Regular cardiac myocyte (primary cell): ENCODE measurements around the gene CBL. TPM values are rescaled to one million over a fixed set of nuclear protein-coding genes. Genes with fewer than 3 reads are reported as not detected.

Experiments
- total RNA-seq: library from RNA; depleted of rRNA; stranded (reverse); fragments of >200 nt; gene quantifications from 2 replicates; pipeline ENCODE4 v1.2.3, GENCODE V29; 2014

Gene CBL
- 5.6 and 7.1 TPM in 2 replicates for total RNA-seq

DNA sequence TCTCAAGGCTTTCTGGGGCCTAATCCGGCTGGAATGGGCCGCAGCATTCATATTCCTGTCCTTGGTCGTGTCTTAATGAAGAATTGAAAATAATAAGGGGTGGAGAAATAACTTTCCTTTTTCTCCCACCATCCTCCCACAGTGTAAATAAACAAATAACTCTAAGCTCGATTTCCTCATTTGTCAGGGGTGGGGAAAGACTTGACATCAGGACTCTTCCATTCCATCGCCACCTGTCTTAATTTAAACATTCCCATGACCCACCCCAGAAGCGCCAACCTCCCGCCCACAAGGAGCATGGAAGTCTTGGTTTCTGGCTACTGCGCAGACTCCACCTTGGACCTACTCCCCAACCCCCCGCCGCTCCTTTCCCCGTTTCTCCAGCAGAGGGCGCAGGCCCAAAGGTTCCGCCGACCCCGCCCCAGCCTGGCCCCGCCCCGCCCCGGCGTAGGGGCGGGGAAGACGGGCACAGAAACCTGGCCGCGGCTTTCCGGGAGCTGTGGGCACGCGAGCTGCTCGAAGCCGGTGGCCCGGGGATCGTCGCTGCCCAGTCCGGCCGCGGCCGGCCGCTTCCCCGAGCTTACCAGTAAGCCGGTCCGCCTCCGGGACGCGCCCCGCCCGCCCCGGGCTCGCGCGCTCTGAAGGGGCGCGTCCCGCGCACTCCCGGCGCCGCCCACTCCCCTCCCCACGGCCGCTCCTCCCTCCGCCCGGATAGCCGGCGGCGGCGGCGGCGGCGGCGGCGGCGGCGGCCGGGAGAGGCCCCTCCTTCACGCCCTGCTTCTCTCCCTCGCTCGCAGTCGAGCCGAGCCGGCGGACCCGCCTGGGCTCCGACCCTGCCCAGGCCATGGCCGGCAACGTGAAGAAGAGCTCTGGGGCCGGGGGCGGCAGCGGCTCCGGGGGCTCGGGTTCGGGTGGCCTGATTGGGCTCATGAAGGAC lies at the start of gene CBL:
Gene CBL (plus strand): TSS at position 766 of the 937 bp plus-strand sequence. CDS start 79 bp downstream, at position 845.

DNA sequence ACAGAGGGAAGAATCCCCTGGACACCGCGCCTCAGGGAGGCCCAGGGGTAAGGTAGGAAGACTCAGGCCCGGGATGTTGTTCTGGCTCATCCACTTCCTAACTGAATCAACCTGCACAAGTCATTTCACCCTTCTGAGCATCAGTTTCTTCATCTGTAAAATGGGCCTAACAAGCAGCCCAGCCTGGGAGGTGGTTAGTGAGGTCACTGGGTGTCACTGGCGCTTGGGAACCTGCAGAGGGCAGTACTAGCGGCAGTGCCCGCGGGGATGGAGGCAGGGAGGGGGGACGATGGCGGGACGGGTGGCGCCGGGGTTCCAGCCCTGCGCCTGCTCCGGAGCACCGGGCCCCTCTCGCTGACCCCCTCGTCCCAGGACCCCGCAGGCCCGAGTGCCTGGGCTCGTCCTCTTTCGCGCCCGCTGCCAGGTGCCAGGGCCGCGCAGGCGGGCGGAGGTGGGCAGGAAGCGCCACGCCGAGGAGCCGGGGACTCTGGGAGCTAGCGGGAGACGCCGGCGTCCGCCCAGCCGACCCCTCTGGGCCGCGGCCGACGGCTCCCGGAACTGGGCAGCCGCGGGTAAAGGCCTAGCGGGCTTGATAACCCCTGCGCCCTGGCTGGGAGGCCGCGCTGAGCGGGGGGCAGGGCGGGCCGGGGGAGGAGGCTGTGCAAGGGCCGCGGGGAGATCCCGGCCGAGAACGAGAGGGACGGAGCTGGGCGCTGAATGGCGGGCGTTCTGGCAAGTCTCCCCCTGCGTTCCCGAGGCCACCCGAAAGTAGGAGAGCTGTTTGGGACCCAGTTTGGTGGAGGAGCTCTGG lies 37.5 kb upstream of the CBL start, which contains the start of gene NLRX1:
Gene NLRX1 (plus strand): TSS at position 255 of the 811 bp plus-strand sequence. CDS start 2,679 bp downstream, outside the sequence.

DNA sequence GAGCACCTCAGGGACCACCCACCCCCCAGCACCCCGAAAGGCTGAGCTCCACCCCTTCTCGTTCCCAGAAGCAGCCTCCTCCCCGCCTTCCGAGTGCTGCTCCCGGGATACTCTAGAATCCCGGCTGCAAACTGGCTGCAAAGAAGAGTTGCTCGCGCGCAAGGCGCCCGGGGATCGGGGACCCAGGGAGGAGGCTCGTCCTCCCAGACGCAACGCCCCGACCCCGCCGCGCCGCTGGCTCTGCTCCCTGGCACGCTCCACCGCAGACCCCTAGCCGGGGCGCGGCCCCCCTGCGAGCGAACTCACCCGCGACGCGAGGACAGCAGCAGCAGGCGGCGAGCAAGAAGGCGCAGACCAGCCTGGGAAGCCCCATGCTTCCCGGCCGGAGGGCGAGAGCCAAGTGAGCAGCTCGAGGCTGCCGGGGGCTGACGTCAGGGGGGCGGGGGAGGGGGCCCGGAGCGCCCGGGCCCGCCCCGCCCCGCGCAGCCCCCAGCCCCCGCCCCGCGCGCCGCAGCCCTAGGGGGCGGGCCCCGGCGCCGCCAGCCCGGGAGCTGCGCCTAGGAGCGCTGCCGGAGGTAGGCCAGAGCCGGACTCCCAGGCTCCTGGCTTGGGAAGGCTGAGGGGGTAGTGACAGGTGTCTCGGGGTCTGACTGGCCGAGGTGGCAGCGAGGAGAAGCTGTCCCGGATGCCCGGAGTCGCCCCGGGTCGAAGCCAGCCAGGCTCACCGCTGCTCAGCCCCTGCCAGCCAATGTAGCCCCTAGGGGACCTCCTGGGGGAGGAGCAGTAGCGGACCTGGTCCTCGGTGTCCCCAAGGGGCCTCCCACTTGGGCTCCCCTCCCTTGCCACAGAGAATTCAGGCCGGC lies 110.8 kb downstream of the CBL start, which contains the start of gene MCAM:
Gene MCAM (minus strand): TSS at position 402 of the 863 bp plus-strand sequence. CDS start 29 bp downstream, at position 373.

DNA sequence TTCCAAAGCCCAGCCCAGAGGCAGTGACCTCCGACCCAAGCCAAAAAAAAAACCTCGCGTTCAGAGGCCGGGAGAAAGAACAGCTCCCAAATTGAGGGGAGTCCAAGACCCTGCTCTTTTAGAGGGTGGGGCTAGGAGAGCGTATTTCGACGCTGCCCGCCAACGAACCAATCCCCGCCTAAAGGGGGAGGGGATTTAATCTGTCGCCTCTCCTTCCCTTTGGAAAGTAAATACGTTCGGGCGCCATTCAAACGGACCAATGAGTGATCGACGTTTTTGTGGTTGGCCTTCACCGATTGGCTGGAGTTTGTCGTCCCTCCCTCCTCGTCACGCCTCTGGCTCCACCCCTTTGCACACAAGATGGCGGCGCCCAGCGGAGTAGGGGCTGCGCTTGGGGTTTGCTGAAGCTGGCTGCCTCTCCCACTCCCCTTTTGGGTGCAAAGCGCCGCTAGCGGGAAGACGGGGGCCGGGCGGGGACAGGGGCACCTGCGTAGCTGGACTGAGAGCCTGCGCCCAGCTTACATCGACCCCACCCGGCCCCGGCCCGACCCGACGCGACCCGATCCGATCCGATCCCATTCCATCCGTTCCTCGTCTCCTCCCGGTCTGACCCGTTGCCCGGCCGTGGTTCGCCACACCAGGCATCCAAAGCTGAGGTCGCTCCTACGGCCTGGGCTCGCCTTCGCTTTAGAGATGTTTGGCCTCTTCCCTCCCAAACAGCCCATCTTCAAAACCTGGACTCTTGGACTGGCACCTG lies 128.2 kb downstream of the CBL start, which contains the start of gene RNF26:
Gene RNF26 (plus strand): TSS at position 354 of the 757 bp plus-strand sequence. CDS start 596 bp downstream, outside the sequence.

DNA sequence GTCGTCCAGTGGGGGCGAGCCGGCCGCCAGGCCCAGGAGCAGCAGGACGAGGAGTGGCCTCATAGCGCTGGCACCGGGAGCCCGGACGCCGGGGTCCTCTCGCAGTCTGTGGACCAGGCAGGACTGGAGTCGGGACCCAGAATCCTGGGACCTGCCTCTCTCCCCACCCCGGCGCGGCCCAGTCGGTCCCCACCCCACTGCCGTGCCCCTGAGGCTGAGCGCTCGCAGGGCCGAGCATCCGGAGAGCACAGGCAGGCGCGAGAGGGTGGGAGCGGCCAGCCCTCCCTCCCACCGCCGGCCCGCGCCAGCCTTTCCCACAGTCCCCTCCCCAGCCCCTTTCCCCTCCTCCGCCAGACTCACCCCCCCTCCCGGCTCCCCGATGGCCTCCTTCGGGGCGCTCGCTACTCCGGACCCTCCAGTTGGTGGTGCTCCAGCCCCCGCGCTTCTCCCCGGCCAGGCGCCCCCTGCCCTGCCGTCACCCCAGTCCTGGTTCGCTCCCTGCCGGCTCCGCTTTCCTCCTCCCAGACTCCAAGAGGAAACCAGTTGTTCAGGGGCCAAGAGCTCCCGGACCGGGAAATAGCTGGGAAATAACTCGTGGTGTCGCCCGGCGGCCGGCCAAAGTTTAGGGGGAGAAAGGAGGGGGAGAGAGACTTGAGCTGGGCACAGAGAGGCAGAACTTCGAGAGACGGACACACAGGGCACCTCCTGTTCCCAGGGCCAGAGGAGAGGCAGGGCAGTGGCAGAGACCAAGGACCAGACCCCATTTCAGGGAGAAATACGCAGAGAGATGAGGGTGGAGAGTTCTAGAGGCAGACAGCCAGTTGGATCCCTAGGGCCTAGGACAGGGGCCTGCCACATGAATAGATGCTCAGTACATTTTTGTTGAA lies 134.4 kb downstream of the CBL start, which contains the start of gene C1QTNF5:
Gene C1QTNF5 (minus strand): TSS at position 549 of the 887 bp plus-strand sequence. CDS start 486 bp downstream, at position 63.

DNA sequence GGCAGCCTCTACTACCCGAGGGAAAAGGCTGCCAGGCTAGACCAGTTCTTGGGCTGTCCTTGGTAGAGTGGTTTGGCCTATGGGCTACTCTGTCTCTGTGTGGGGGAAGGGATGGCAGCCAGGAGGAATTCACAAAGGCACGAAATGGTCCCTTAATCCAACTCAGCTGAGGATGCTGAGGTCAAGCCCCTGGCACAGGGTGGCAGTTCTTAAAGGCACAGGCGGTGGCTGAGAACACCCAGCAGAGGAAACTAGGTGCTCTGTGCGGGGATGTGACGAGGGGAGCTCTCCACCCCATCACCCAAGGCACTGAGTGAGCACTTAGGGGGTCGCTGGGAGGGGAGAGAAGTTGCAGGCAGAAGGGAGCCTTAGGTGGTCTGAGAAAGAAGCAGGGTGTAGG lies 140.5 kb downstream of the CBL start, which contains the start of gene MFRP:
Gene MFRP (minus strand): TSS at position 101 of the 400 bp plus-strand sequence. CDS start 192 bp downstream, outside the sequence.

Other genes with a start within 250 kb of the CBL start
- gene FOXR1, start 234.6 kb upstream of the CBL start, total RNA-seq = not detected in 2 replicates
- 15.7 and 16.1 TPM in 2 replicates for gene CENATAC, start 208.2 kb upstream of the CBL start, total RNA-seq
- gene RPS25, start 188.0 kb upstream of the CBL start, total RNA-seq = 1,474 and 2,284 TPM in 2 replicates
- 93.9 and 127 TPM in 2 replicates for gene TRAPPC4, start 187.6 kb upstream of the CBL start, total RNA-seq
- 10.9 and 11.0 TPM in 2 replicates for gene SLC37A4, start 175.5 kb upstream of the CBL start, total RNA-seq
- 183 and 240 TPM in 2 replicates for gene HYOU1, start 149.1 kb upstream of the CBL start, total RNA-seq
- gene VPS11, start 138.5 kb upstream of the CBL start, total RNA-seq = 17.4 and 26.8 TPM in 2 replicates
- 5.9 and 25.1 TPM in 2 replicates for gene HMBS, start 121.5 kb upstream of the CBL start, total RNA-seq
- gene DPAGT1, start 104.5 kb upstream of the CBL start, total RNA-seq = 16.5 and 20.3 TPM in 2 replicates
- gene C2CD2L, start 99.0 kb upstream of the CBL start, total RNA-seq = 5.2 and 5.9 TPM in 2 replicates
- 10.2 and 15.8 TPM in 2 replicates for gene HINFP, start 84.8 kb upstream of the CBL start, total RNA-seq
- gene ABCG4, start 57.3 kb upstream of the CBL start, total RNA-seq = 0.19 and 0.28 TPM in 2 replicates
- 8.4 and 25.4 TPM in 2 replicates for gene NLRX1, start 37.6 kb upstream of the CBL start, total RNA-seq
- gene NHERF4, start 20.9 kb upstream of the CBL start, total RNA-seq = 0.19 TPM in 1 of 2 replicates, not detected in the other
- 54.6 and 130 TPM in 2 replicates for gene MCAM, start 110.8 kb downstream of the CBL start, total RNA-seq
- gene RNF26, start 128.2 kb downstream of the CBL start, total RNA-seq = 3.7 and 6.5 TPM in 2 replicates
- gene C1QTNF5, start 134.5 kb downstream of the CBL start, total RNA-seq = 1.5 and 11.0 TPM in 2 replicates
- gene MFRP, start 140.4 kb downstream of the CBL start, total RNA-seq = under 0.01 TPM in 1 of 2 replicates, not detected in the other
- 0.28 and 0.38 TPM in 2 replicates for gene USP2, start 175.4 kb downstream of the CBL start, total RNA-seq
- 3.3 and 9.6 TPM in 2 replicates for gene THY1, start 216.8 kb downstream of the CBL start, total RNA-seq